T-helper 1 cell treated with Interleukin-12 subunit alpha and Interleukin-12 subunit beta and Interleukin-4 antibody, amounts not matched to agents 30 μg/mL and 1 μg/mL, for 36 hours (primary cell): ENCODE results near the gene MYO5B.

ENCODE experiments used
- H3K27ac Mint-ChIP-seq: one replicate; pipeline ENCODE4 v1.8.0; 2021; ENCODE audit warnings: mild to moderate bottlenecking, mixed read lengths
- H3K27me3 Mint-ChIP-seq: one replicate; pipeline ENCODE4 v1.8.0; 2021; ENCODE audit warnings: low read depth, mixed read lengths
- H3K36me3 Mint-ChIP-seq: one replicate; pipeline ENCODE4 v1.8.0; 2021; ENCODE audit warnings: low read depth, mixed read lengths
- H3K4me1 Mint-ChIP-seq: one replicate; pipeline ENCODE4 v1.8.0; 2021; ENCODE audit warnings: low read depth, mixed read lengths
- H3K4me3 Mint-ChIP-seq: one replicate; pipeline ENCODE4 v1.8.0; 2021; ENCODE audit warnings: mild to moderate bottlenecking, moderate library complexity, mixed read lengths
- H3K9me3 Mint-ChIP-seq: one replicate; pipeline ENCODE4 v1.8.0; 2021; ENCODE audit warnings: mixed read lengths

Gene MYO5B

DNA sequence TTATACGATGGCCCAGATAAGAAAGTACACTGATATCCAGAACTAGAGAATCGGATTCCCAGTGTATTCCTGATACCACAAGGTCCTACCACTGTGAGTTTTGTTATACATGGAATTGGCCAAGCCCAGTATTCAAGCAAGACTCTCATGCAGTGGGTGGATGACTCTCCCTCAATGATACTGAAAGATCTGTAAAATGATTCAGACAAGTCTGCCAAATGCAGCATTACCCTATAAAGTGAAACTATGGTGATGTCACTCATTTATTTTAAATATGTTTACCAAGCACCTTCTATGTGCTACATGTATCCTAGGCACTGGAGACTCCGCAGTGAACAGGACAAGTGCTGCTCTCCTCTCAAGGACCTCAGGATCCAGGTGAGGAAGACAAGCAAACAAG is 22.6 kb downstream of the MYO5B start:
- H3K27me3 Mint-ChIP-seq = peaks cover 17% of the 10 kb centered on the region
- no peaks in the 10 kb centered on the region for H3K36me3 Mint-ChIP-seq
- H3K27ac Mint-ChIP-seq = no peak overlapping the region
- H3K4me1 Mint-ChIP-seq = no peaks in the 10 kb centered on the region
- H3K4me3 Mint-ChIP-seq = no peak overlapping the region
- H3K9me3 Mint-ChIP-seq = no peaks in the 10 kb centered on the region

DNA sequence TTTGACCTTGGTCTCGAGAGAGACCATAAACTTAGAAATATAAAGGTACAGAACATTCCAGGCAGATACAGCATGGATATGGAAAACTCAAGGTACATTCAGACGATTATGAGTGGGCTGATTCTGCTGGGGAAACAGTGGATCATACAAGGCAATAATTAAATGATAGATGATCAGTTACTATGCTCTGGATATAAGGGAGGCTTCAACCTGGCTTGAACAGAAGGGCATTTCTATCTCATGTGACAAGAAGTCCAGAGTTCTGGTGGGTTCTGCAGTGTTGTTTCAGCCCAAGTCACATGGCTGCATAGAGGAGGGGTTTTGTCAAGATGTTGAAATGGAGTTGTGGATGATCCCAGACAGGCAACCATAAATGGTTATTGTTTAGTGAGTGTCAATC is 23.5 kb downstream of the MYO5B start:
- H3K9me3 Mint-ChIP-seq = no peaks in the 10 kb centered on the region
- no peaks in the 10 kb centered on the region for H3K36me3 Mint-ChIP-seq
- no peaks in the 10 kb centered on the region for H3K4me1 Mint-ChIP-seq
- H3K4me3 Mint-ChIP-seq = no peak overlapping the region
- no peak overlapping the region for H3K27ac Mint-ChIP-seq
- peaks cover 14% of the 10 kb centered on the region for H3K27me3 Mint-ChIP-seq

DNA sequence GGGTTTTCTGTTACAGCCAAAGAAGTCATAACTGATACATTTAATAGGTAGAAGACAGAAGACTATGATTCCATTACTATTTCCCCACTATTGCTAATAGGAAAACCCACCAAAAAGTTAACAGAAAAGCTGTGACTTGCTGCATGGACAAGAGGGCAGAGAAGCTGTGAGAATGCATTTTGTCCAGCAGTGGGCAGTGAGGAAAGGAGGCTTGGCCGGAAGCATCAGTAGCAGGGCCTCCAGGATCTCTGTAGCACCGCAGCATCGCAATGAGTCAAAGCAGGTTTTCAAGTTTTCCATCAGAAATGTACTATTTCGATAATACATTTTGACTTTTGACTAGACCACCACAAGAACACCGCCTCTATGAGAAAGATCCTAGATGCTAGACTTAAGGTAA is 24.9 kb downstream of the MYO5B start:
- H3K36me3 Mint-ChIP-seq = no peaks in the 10 kb centered on the region
- no peaks in the 10 kb centered on the region for H3K4me1 Mint-ChIP-seq
- no peak overlapping the region for H3K4me3 Mint-ChIP-seq
- H3K27ac Mint-ChIP-seq = no peak overlapping the region
- no peaks in the 10 kb centered on the region for H3K9me3 Mint-ChIP-seq
- H3K27me3 Mint-ChIP-seq = peaks cover 8% of the 10 kb centered on the region

DNA sequence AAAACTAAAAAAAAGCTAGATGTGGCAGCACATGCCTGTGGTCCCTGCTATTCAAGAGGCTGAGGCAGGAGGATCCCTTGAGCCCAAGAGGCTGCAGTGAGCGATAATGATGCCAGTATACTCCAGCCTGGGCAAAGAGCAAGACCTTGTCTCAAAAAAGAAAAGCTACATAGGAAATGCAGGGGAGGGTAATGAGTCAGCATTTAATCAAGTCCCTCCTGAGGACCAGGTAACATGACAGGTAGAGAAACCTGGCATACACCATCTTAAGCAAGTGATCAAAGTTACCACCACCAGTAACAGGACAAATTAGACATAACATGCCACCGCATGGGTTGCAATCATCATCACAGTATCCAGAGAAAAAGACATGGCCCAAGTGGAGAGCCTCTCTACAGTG is 25.8 kb downstream of the MYO5B start:
- no peaks in the 10 kb centered on the region for H3K9me3 Mint-ChIP-seq
- H3K4me1 Mint-ChIP-seq = no peaks in the 10 kb centered on the region
- no peaks in the 10 kb centered on the region for H3K36me3 Mint-ChIP-seq
- no peak overlapping the region for H3K4me3 Mint-ChIP-seq
- peaks cover 13% of the 10 kb centered on the region for H3K27me3 Mint-ChIP-seq
- no peak overlapping the region for H3K27ac Mint-ChIP-seq

DNA sequence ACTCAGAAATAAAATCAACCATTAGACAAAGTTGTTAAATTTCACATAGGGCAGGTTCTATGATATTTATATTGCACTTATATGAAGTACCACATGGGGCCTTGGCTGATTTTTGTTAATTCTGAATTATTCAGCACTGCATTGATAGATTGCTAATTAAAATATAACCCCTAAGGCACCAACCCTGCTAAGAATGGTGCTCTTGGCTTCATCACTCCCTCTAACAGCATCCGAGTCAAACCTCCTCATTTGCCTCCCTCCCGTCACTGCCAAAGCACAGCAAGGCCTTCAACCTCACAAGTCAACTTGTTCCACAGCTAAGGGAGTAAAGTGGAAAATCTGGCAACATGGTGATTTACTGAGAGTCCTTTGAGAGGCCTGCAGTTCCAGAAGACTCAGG is 27.0 kb downstream of the MYO5B start:
- H3K9me3 Mint-ChIP-seq = no peaks in the 10 kb centered on the region
- H3K27ac Mint-ChIP-seq = no peak overlapping the region
- H3K36me3 Mint-ChIP-seq = no peaks in the 10 kb centered on the region
- H3K27me3 Mint-ChIP-seq = peaks cover 22% of the 10 kb centered on the region
- H3K4me3 Mint-ChIP-seq = no peak overlapping the region
- no peaks in the 10 kb centered on the region for H3K4me1 Mint-ChIP-seq

DNA sequence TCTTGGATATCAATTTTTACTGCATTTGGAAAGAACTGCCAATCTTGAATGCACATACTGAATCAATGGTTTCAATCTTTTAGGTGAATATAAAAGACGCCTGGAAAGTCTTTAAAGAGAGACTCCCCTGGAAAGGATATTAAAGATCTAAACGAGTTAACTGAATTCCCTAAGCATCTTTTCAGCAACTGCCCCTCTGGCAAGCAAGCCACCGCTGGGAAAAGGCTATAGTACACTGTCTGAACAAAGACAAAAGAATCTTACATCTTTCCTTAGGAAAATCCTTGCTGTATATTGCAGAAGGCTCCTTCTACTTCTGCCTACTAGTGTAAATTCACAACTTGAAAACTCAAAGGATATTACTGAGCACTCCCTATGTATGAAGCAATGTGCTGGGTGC is 28.0 kb downstream of the MYO5B start:
- H3K4me3 Mint-ChIP-seq = no peak overlapping the region
- H3K27me3 Mint-ChIP-seq = peaks cover 30% of the 10 kb centered on the region
- H3K4me1 Mint-ChIP-seq = no peaks in the 10 kb centered on the region
- no peak overlapping the region for H3K27ac Mint-ChIP-seq
- H3K9me3 Mint-ChIP-seq = no peaks in the 10 kb centered on the region
- no peaks in the 10 kb centered on the region for H3K36me3 Mint-ChIP-seq

DNA sequence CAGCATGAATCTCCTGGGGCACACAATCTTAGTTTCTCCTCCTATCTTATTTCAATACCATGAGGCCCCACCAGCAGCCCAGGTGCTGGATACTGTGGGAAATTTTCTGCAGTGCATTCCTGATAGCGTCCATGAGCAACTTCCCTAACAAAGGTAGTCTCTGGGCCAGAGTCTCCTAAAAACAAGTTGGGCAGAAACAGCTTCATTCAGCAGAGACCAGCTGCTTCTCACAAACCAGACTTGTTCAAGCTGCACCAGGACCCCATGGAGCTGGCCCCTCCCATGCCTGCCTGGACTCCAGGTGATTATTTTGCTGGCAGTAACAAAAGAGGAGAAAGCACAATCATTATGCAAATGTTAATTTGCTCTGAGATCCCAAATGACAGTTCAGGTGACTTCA is 31.4 kb downstream of the MYO5B start:
- H3K9me3 Mint-ChIP-seq = no peaks in the 10 kb centered on the region

DNA sequence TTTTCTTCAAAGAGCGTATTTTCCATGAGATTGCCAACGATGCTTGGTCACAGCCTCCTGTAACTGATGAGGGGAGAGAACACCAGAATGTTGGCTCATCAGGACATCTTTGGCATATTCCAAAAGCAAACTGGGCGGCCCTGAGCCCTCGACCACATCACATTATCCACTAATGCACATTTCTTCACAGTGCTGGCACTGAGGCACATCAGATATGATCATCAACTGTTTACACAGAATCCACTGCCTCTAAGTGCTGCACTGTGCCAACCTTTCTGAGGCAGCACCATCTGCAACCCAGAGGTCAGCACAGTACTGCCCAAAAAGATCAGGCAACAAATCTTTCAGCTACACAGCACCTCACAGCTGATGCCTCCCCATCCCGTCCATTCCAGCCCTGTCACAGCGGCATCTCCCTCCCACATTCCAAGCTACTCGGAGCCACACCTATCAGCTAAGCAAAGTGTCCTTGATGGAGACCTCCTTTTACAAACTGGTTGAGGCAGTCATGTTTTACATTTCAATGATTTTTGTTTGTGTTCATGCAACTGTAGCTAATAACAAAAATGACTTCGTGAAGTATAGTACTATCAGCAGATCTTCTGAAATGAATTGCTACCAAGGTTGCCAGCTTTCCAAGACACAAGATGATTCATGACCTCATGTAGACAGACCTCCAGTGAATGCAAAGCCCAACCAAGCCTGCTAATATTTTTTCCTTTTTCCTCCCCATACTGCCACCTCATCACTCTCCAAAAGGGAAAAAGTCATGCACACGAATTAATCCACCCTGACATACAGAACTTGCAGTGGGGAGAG is 32.3 kb downstream of the MYO5B start:
- Mint-ChIP-seq H3K4me1 (no peaks in the 10 kb centered on the region), H3K27ac (no peak overlapping the region), H3K36me3 (no peaks in the 10 kb centered on the region), H3K4me3 (no peak overlapping the region), H3K9me3 (no peaks in the 10 kb centered on the region), H3K27me3 (peaks cover 38% of the 10 kb centered on the region)

More for the DNA sequence above, 31.4 kb downstream of the MYO5B start:
- no peak overlapping the region for H3K4me3 Mint-ChIP-seq
- H3K4me1 Mint-ChIP-seq = no peaks in the 10 kb centered on the region
- H3K27ac Mint-ChIP-seq = no peak overlapping the region
- no peaks in the 10 kb centered on the region for H3K36me3 Mint-ChIP-seq
- peaks cover 37% of the 10 kb centered on the region for H3K27me3 Mint-ChIP-seq

DNA sequence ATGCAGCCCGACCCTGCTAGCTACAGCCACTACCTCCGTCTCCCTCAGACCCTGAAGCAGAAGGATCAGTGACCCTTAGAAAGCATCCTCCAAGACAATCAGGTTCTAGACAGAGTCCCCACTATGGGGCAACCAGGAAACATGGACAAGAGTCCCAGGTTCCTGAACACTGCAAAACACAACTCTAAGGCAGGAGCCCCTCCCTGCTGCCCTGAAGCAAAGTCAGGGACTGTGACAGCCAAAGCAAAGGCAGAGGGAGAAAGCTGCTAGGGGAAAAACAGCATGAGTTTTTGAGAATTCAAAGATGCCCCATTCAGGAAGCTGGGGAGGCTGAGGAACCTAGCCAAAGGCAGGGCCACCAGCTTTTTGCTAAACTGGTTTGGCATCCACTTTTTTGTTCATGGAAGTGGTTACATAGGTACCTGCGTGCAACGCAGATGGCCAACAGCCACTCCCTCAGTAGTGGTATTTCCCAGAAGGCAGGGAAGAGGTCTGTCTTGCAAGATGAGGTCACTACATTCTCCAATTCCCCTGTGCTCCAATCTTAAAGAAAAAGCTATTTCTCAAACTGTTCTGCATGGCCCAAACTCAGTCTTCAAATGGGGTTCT is 33.2 kb downstream of the MYO5B start:
- H3K27ac Mint-ChIP-seq = no peak overlapping the region
- no peaks in the 10 kb centered on the region for H3K4me1 Mint-ChIP-seq
- peaks cover 36% of the 10 kb centered on the region for H3K27me3 Mint-ChIP-seq
- H3K36me3 Mint-ChIP-seq = no peaks in the 10 kb centered on the region
- H3K4me3 Mint-ChIP-seq = no peak overlapping the region
- no peaks in the 10 kb centered on the region for H3K9me3 Mint-ChIP-seq

DNA sequence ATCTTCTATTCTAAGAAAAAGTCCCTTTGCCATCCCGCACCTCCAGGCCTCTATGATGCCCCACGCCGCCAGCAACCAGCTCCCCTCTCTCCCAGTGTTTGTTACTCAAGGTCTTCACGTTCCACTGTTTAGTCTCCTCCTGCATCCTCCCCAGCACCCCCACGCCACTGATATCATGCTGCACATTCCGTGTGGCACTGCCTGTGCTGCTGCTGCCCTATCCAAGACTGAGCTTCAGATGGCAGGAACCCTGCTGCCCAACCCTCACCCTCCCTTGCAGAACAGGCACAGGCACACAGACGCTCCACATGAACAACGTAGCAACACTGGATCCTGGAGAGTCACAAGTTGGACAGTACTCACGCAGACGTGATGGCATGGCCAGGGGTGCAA is 35.3 kb downstream of the MYO5B start:
- Mint-ChIP-seq H3K4me1 (no peaks in the 10 kb centered on the region), H3K27ac (no peak overlapping the region), H3K4me3 (no peak overlapping the region), H3K27me3 (peaks cover 32% of the 10 kb centered on the region), H3K36me3 (no peaks in the 10 kb centered on the region), H3K9me3 (no peaks in the 10 kb centered on the region)

DNA sequence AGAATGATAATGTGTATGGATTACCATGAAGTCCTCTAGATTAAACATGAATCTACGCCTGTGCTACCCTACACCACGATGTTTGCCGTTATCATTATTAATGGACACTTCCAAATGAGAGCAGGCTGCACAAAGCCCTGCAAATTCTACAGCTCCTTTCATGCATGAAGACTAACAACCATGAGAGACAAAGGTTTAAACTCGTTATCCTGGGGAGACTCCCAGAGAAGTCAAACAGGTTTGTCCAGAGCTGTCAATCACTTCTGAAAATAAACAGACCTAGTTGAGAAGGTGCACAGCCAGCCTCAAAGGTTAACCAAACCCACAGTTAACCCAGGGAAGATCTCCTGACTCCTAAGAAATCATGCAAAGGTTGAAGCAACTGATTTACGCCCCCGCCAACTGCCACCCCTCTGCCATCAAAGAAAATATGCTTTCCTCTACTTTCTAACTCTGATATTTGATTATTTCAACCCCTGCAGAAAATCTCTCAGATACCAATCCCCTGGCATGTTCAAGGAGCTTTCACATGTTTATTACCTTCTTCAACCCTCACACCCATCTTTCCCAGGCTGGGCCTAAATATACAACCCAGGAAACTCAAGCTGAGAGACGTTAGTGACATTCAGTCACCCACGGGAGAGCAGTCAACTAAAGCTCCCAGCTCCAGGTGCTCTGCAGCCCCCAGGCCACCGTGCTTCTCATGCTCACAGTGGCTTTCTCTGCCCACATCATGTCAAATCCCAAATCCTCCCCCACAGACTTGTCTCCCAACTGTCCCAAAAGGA is 35.9 kb downstream of the MYO5B start:
- Mint-ChIP-seq H3K4me3 (no peak overlapping the region), H3K27ac (no peak overlapping the region), H3K4me1 (no peaks in the 10 kb centered on the region), H3K36me3 (no peaks in the 10 kb centered on the region), H3K27me3 (peaks cover 31% of the 10 kb centered on the region), H3K9me3 (no peaks in the 10 kb centered on the region)

DNA sequence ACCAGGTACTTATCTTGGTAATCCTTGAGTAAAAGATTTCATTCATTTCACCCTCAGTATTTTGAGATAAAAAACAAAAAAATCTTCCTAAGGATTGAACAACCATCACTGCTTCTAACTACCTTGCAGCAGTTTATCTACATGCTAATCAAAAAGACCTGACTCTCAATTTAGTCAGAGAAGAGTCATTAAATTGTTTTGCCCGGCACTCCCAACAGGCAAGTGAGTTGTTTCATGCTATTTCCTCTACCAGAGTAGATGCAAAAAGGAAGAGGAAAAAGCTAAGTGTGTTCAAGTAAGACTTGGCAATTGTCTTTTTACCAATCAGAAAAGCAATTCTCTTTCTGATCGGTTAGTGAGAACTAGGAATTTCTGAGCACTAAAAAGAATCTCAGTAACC is 39.5 kb downstream of the MYO5B start:
- Mint-ChIP-seq H3K27ac (no peak overlapping the region), H3K27me3 (peaks cover 13% of the 10 kb centered on the region), H3K4me3 (no peak overlapping the region), H3K36me3 (no peaks in the 10 kb centered on the region), H3K9me3 (no peaks in the 10 kb centered on the region), H3K4me1 (no peaks in the 10 kb centered on the region)

DNA sequence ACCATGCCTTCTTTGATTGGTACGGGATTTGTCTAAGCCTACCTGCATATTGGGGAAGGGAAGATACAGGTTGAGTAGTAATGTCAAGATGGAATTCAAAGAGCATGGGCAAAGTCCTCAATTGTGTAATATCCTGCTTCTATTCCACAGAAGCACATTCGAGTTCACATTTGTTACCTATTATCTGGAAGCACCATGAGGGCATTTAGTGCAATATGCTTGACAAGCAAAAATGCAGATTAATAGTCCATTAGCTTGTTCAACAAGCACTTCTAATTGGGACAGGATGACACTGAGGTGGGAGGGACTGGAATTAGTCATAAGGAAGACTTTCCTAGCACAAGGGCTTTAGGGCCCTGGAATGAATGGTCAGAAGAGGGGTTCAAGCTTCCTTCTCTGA is 40.5 kb downstream of the MYO5B start:
- peaks cover 10% of the 10 kb centered on the region for H3K27me3 Mint-ChIP-seq
- no peaks in the 10 kb centered on the region for H3K4me1 Mint-ChIP-seq
- no peak overlapping the region for H3K27ac Mint-ChIP-seq
- H3K4me3 Mint-ChIP-seq = no peak overlapping the region
- H3K36me3 Mint-ChIP-seq = no peaks in the 10 kb centered on the region
- no peaks in the 10 kb centered on the region for H3K9me3 Mint-ChIP-seq

DNA sequence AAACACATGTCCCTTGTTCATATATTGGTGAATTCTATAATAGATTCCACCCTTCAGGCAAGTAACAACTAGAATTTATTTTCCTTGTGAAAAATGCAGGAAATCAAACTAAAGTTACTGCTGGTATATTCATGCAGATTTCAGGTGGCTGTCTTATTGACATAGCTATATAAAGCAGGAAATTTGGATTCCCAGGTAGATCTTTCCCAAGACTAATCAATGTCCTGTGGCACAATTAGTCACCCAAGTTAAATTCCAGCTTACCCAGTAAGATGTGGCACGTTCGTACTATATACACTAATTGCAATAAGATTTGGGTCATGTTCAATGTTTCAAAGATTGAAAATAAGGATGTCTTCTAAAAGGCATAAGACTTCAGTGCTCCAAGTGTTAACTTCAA is 42.0 kb downstream of the MYO5B start:
- Mint-ChIP-seq H3K9me3 (no peaks in the 10 kb centered on the region), H3K27me3 (peaks cover 6% of the 10 kb centered on the region), H3K27ac (no peak overlapping the region), H3K36me3 (no peaks in the 10 kb centered on the region), H3K4me3 (no peak overlapping the region), H3K4me1 (no peaks in the 10 kb centered on the region)

DNA sequence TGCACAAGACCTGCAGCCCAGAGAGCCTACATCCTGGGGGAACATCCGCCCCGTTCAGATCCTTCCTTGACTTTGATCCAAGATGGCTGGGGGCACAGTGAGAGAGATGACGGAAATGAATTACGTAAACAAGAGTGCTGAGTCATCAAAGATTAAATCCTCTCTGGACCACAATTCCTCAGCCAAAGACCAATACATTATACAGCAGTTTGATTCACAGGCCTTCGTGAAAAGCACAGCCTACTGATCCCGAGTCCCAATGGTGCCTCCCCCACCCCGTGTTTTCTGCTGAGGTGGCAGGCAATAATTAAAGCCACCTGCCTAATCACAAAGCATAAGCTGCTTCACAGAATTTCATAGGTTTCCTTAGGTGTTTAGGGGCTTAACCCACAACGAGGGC is 43.0 kb downstream of the MYO5B start:
- H3K27me3 Mint-ChIP-seq = no peaks in the 10 kb centered on the region
- no peaks in the 10 kb centered on the region for H3K36me3 Mint-ChIP-seq
- no peak overlapping the region for H3K27ac Mint-ChIP-seq
- no peaks in the 10 kb centered on the region for H3K4me1 Mint-ChIP-seq
- H3K4me3 Mint-ChIP-seq = no peak overlapping the region
- H3K9me3 Mint-ChIP-seq = no peaks in the 10 kb centered on the region
